Renal pelvis (tissue), 4 donors: ENCODE results near the gene IGSF8. TPM values are rescaled to one million over a fixed set of nuclear protein-coding genes. Genes with fewer than 3 reads are reported as not detected.
"Not testable (repeated sequence)": the region's sequence is repeated elsewhere in the genome, so short reads cannot be mapped to it uniquely, and the experiment has no call there.

Source experiments
- DNase-seq: peaks from one replicate; pipeline ENCODE4 v3.0.0-alpha.2; 2013
- polyA plus RNA-seq, 3 donors: library from polyadenylated mRNA; unstranded; fragments of 120-200 nt; gene quantifications; one replicate each; pipeline ENCODE4 v1.2.1, GENCODE V29; 2013; ENCODE audit not compliant: insufficient read length in 3 of 3

IGSF8 gene
- polyA plus RNA-seq, 3 donors = 35.0 to 40.0 (median 39.6) TPM

GRCh38 chr1:160129558-160129957 lies 31.1 kb upstream of the IGSF8 start:
- DNase-seq = no peak

GRCh38 chr1:160129046-160129445 lies 30.6 kb upstream of the IGSF8 start:
- DNase-seq = no peak

- DNase-seq = no peak
Observed at GRCh38 chr1:160128636-160129035, 30.2 kb upstream of the IGSF8 start.

GRCh38 chr1:160127865-160128523 lies 29.6 kb upstream of the IGSF8 start:
- no peak for DNase-seq

- no peak for DNase-seq
Observed at GRCh38 chr1:160127381-160127780, 29.0 kb upstream of the IGSF8 start.

- not testable (repeated sequence) for DNase-seq
Observed at GRCh38 chr1:160126342-160126741, 27.9 kb upstream of the IGSF8 start.

GRCh38 chr1:160125746-160126145 lies 27.3 kb upstream of the IGSF8 start:
- no peak for DNase-seq

- DNase-seq = no peak
Observed at GRCh38 chr1:160124705-160125478, 26.5 kb upstream of the IGSF8 start.

GRCh38 chr1:160123726-160124125 lies 25.3 kb upstream of the IGSF8 start:
- no peak for DNase-seq

- DNase-seq = no peak
Observed at GRCh38 chr1:160122978-160123495, 24.6 kb upstream of the IGSF8 start.

GRCh38 chr1:160121388-160121787 lies 23.0 kb upstream of the IGSF8 start:
- DNase-seq = no peak

- DNase-seq = no peak
Observed at GRCh38 chr1:160120797-160121196, 22.4 kb upstream of the IGSF8 start.

GRCh38 chr1:160118928-160119327 lies 20.5 kb upstream of the IGSF8 start:
- DNase-seq = no peak

GRCh38 chr1:160117709-160118183 lies 19.3 kb upstream of the IGSF8 start:
- DNase-seq = peak; percentile 28

GRCh38 chr1:160117300-160117699 lies 18.9 kb upstream of the IGSF8 start:
- DNase-seq = no peak

- DNase-seq = peak; percentile 35
Observed at GRCh38 chr1:160116283-160117147, 18.1 kb upstream of the IGSF8 start.

- peak; percentile 35 for DNase-seq
Observed at GRCh38 chr1:160115545-160116282, 17.3 kb upstream of the IGSF8 start, which contains the start of gene ATP1A2. ATP1A2 (plus strand) TSS chr1:160115759; CDS start chr1:160115862, 103 bp downstream.

GRCh38 chr1:160114085-160114484 lies 15.7 kb upstream of the IGSF8 start:
- no peak for DNase-seq

- DNase-seq = no peak
Observed at GRCh38 chr1:160113407-160113806, 15.0 kb upstream of the IGSF8 start.

- DNase-seq = no peak
Observed at GRCh38 chr1:160112357-160112756, 13.9 kb upstream of the IGSF8 start.

GRCh38 chr1:160111462-160111861 lies 13.0 kb upstream of the IGSF8 start:
- not testable (repeated sequence) for DNase-seq
